PC-9 (cell line): Measurements from ENCODE around the gene DSC2. TPM values are rescaled to one million over a fixed set of nuclear protein-coding genes. Genes with fewer than 3 reads are reported as not detected.

Experiments
- BruUV-seq: library from RNA; stranded (reverse); fragments of 400-500 nt; replicated peaks from 2 replicates; lab custom pipeline; 2021; lab: Mats Ljungman, UMichigan
- CTCF ChIA-PET: fragments of 300-600 bp; sonication (Branson Sonifier 250); formaldehyde crosslinking; loops from one replicate; lab custom pipeline; 2022; ENCODE audit warnings: antibody characterized with exemption; lab: Charles Lee
- POLR2A ChIA-PET: fragments of 300-600 bp; sonication (Branson Sonifier 250); formaldehyde crosslinking; loops from one replicate; lab custom pipeline; 2022; ENCODE audit warnings: antibody characterized with exemption; ENCODE audit not compliant: unreplicated experiment; lab: Charles Lee
- DNase-seq, 2 experiments: peaks; one replicate each; pipeline versions ENCODE4 v3.0.0 to v3.0.0-alpha.2; 2015 to 2022; ENCODE audit warnings: mixed read lengths in 1 of 2
- H2AFZ ChIP-seq: fragments of 200-600 bp; sonication (generic); 2 replicates; pipeline ENCODE4 v1.8.1; 2017; ENCODE audit warnings: antibody characterized with exemption
- H3F3A ChIP-seq: fragments of 200-600 bp; sonication (generic); 2 replicates; pipeline ENCODE4 v1.8.1; 2017; ENCODE audit warnings: antibody characterized with exemption, mild to moderate bottlenecking, low read depth; ENCODE audit not compliant: insufficient read depth
- H3K27ac ChIP-seq: fragments of 200-600 bp; sonication (generic); 2 replicates; pipeline ENCODE4 v1.6.1; 2016; ENCODE audit warnings: mixed run types
- H3K27me3 ChIP-seq: fragments of 200-600 bp; sonication (generic); 2 replicates; pipeline ENCODE4 v1.6.1; 2016; ENCODE audit warnings: low read depth, mixed run types; ENCODE audit not compliant: insufficient read depth
- H3K36me3 ChIP-seq: fragments of 200-600 bp; sonication (generic); 2 replicates; pipeline ENCODE4 v1.6.1; 2016; ENCODE audit warnings: low read depth, mixed run types
- H3K4me1 ChIP-seq: fragments of 200-600 bp; sonication (generic); replicated peaks from 2 replicates; pipeline ENCODE4 v1.6.1; 2016; ENCODE audit warnings: mixed run types; ENCODE audit not compliant: insufficient read depth
- H3K4me2 ChIP-seq: fragments of 200-600 bp; sonication (generic); 2 replicates; pipeline ENCODE4 v1.6.1; 2017; ENCODE audit warnings: mixed run types
- H3K4me3 ChIP-seq: fragments of 200-600 bp; sonication (generic); 2 replicates; pipeline ENCODE4 v1.6.1; 2016; ENCODE audit warnings: mixed run types
- H3K79me2 ChIP-seq: fragments of 200-600 bp; sonication (generic); 2 replicates; pipeline ENCODE4 v1.6.1; 2017; ENCODE audit warnings: low read depth, mixed run types
- H3K9me2 ChIP-seq: fragments of 200-600 bp; sonication (generic); 2 replicates; pipeline ENCODE4 v1.8.1; 2017; ENCODE audit warnings: mild to moderate bottlenecking; ENCODE audit not compliant: insufficient read depth
- H3K9me3 ChIP-seq: fragments of 200-600 bp; sonication (generic); 2 replicates; pipeline ENCODE4 v1.8.1; 2016; ENCODE audit warnings: low read depth; ENCODE audit not compliant: insufficient read depth
- H4K20me1 ChIP-seq: fragments of 200-600 bp; sonication (generic); 2 replicates; pipeline ENCODE4 v1.8.1; 2017; ENCODE audit not compliant: insufficient read depth
- CTCF ChIP-seq: fragments of 200-600 bp; sonication (generic); conservative IDR thresholded peaks from 2 replicates; pipeline ENCODE4 v1.6.1; 2017; ENCODE audit warnings: mixed run types, antibody characterized with exemption, mild to moderate bottlenecking, moderate library complexity
- EZH2 ChIP-seq: fragments of 200-600 bp; sonication (generic); IDR thresholded peaks from 2 replicates; pipeline ENCODE4 v1.8.0; 2017; ENCODE audit warnings: antibody characterized with exemption, low read depth
- intact Hi-C: fragments of 100-400 bp; cut with micrococcal nuclease; formaldehyde crosslinking; loops from one replicate; pipeline ENCODE4 v1.10.0; 2022; ENCODE audit not compliant: unreplicated experiment
- total RNA-seq: library from RNA; stranded (reverse); gene quantifications from 2 replicates; pipeline ENCODE4 v1.2.3, GENCODE V29; 2021

DSC2 gene
- total RNA-seq, 1 experiment from 2014 or later = 16.5 TPM

- Histone ChIP-seq H3K9me3 (no peaks in the 10 kb centered on the region), H3F3A (no peaks in the 10 kb centered on the region), H3K27ac (no peak overlapping the region), H3K79me2 (no peaks in the 10 kb centered on the region), H3K9me2 (no peaks in the 10 kb centered on the region), H4K20me1 (no peaks in the 10 kb centered on the region), H3K4me3 (no peak overlapping the region), H2AFZ (no peak overlapping the region), H3K27me3 (no peaks in the 10 kb centered on the region), H3K36me3 (no peaks in the 10 kb centered on the region), H3K4me2 (no peak overlapping the region), H3K4me1 (no peaks in the 10 kb centered on the region)
- no TSS peak for BruUV-seq
- no peak for DNase-seq
- TF ChIP-seq EZH2 = no peak
- no peak for TF ChIP-seq CTCF
- intact Hi-C loops = no loop called here
- ChIA-PET CTCF (no interaction called here), POLR2A (interaction anchor here (0.7 kb wide), 1 partner anchor 124 kb away, joined by 12 read pairs; no protein-coding TSS in a partner anchor)
Observed at GRCh38 chr18:31120594-31120993, 18.4 kb upstream of the DSC2 start.

GRCh38 chr18:31116853-31117595 lies 14.8 kb upstream of the DSC2 start:
- ChIA-PET CTCF (no interaction called here), POLR2A (no interaction called here)
- no peak overlapping the region for H2AFZ ChIP-seq
- no TSS peak for BruUV-seq
- no peaks in the 10 kb centered on the region for H3K9me2 ChIP-seq
- no peaks in the 10 kb centered on the region for H3K36me3 ChIP-seq
- H3K27me3 ChIP-seq = no peaks in the 10 kb centered on the region
- TF ChIP-seq EZH2 (no peak), CTCF (no peak)
- DNase-seq = no peak
- H3F3A ChIP-seq = no peaks in the 10 kb centered on the region
- H3K27ac ChIP-seq = no peak overlapping the region
- H3K4me3 ChIP-seq = no peak overlapping the region
- no peaks in the 10 kb centered on the region for H4K20me1 ChIP-seq
- no peaks in the 10 kb centered on the region for H3K9me3 ChIP-seq
- no peaks in the 10 kb centered on the region for H3K79me2 ChIP-seq
- H3K4me1 ChIP-seq = no peaks in the 10 kb centered on the region
- intact Hi-C loops = no loop called here
- H3K4me2 ChIP-seq = no peak overlapping the region

- Histone ChIP-seq H3K4me2 (no peak overlapping the region), H3K79me2 (no peaks in the 10 kb centered on the region), H3K27me3 (no peaks in the 10 kb centered on the region), H3K27ac (no peak overlapping the region), H2AFZ (no peak overlapping the region), H3K9me3 (no peaks in the 10 kb centered on the region), H3K4me1 (no peaks in the 10 kb centered on the region), H3K36me3 (no peaks in the 10 kb centered on the region), H4K20me1 (no peaks in the 10 kb centered on the region), H3F3A (no peaks in the 10 kb centered on the region), H3K9me2 (no peaks in the 10 kb centered on the region), H3K4me3 (no peak overlapping the region)
- CTCF ChIA-PET = no interaction called here
- no peak for DNase-seq
- BruUV-seq = no TSS peak
- POLR2A ChIA-PET = no interaction called here
- intact Hi-C loops = no loop called here
- TF ChIP-seq CTCF (no peak), EZH2 (no peak)
Observed at GRCh38 chr18:31112804-31113203, 10.6 kb upstream of the DSC2 start.
